GM12873 (cell line): ENCODE results near the gene MIS18A.

Experiments
- TF ChIP-seq, protein P1 (sequence below): IDR thresholded peaks from 2 replicates; pipeline ENCODE4 v1.5.1; 2012; ENCODE audit warnings: low read depth, mild to moderate bottlenecking, moderate library complexity, low read length, control low read depth; ENCODE audit not compliant: insufficient read depth; ENCODE audit errors: missing control alignments

MIS18A gene

DNA sequence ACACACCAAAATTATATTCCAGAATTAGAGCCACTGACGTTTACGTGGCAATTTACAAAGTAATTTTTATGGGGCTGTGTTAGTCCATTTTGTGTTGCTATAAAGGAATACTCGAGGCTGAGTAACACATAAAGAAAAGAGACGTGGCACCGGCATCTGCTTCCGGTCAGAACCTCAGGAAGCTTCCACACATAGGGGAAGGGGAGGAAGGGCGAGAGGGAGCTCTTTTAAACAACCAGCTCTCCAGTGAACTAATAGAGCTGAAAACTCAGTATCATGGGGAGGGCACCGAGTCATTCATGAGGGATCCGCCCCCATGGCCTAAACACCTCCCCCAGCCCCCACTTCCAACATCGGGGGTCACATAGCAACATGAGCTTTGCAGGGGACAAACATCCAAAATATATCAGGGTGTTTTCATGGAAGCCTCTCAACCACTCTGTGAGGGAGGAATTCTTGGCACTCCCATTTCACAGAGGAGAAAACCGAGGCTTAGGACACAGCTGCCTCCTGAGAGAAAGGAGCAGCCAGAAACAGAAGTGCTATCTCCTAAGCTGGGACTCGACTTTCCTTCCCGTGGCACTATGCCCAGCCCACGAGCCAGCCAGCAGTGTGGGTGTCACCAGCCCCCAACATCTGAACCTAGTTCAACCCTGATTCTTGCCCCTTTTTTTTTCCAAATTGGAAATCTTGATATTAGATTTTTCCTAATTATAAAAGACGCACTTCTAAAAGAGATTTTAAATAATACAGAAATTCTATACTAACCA lies 29.2 kb downstream of the MIS18A start:
- TF ChIP-seq, protein P1, sequence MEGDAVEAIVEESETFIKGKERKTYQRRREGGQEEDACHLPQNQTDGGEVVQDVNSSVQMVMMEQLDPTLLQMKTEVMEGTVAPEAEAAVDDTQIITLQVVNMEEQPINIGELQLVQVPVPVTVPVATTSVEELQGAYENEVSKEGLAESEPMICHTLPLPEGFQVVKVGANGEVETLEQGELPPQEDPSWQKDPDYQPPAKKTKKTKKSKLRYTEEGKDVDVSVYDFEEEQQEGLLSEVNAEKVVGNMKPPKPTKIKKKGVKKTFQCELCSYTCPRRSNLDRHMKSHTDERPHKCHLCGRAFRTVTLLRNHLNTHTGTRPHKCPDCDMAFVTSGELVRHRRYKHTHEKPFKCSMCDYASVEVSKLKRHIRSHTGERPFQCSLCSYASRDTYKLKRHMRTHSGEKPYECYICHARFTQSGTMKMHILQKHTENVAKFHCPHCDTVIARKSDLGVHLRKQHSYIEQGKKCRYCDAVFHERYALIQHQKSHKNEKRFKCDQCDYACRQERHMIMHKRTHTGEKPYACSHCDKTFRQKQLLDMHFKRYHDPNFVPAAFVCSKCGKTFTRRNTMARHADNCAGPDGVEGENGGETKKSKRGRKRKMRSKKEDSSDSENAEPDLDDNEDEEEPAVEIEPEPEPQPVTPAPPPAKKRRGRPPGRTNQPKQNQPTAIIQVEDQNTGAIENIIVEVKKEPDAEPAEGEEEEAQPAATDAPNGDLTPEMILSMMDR = no peak

DNA sequence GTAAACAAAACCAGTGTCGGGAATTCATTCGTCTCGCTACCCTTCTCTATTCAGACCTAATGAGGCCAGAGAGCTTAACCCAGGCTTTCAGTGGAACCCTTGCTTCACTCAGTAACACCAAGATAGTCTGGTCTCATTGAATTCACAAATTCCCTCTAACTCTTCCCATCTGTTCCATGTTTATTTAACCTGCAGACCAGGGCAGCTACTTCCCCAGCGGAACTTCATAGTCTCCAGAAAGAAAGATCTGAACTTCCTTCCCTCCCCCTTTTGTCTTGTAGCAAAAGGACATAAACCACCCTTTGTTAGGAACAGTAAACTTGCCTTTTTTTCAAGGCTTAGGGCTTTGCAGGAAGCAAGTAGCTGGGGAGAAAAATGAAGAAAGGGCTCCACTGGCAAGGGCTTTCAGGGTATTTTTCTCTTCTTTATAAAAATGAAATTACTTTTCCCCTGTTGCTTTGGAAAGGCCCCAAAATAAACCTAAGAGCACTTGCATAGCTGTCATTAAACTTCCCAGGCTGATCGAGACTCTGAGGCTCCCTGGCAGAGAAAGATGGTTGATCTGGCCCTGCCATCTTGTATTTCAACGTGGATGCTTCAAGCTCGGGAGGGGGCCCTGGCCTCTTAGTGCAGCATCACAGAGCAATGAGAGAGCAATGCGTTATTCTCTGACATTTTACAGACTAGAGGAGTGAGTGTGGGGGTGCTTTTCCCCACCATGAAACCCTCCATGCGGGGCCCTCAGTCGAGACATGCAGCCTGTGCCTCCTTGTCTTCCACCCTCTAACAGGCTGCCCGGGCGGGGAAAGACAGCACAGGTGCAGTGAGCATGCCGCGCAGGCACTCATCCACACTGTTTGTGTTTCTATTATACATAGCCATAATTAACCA lies 30.0 kb downstream of the MIS18A start:
- TF ChIP-seq, protein P1 = no peak

DNA sequence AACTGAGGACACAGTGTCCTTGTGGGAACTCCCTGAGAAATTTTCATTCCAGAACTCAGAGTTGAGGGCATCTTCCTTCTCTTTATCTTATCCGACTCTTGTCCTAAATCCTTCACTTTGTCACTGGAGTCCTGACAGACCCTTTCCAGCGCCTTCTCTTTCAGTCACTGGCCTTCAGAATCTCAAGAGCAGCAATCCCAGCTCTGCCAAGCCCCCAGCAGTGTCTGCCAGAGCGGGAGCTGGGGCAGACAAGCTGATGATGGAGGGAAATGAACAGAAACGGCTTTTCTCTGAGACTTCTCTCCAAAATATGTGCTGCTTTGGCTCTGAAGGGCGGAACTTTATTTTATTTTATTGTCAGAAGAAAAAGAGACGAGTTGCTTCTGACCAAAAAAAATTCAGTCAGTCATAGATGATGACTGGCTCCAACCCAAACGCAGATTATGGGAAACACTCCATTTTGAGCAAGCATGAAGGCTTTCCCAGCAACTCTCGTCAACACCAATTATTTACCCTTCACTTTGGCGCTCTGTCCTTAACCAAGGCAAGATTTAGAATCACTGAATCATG lies 32.2 kb downstream of the MIS18A start:
- TF ChIP-seq, protein P1 = no peak

DNA sequence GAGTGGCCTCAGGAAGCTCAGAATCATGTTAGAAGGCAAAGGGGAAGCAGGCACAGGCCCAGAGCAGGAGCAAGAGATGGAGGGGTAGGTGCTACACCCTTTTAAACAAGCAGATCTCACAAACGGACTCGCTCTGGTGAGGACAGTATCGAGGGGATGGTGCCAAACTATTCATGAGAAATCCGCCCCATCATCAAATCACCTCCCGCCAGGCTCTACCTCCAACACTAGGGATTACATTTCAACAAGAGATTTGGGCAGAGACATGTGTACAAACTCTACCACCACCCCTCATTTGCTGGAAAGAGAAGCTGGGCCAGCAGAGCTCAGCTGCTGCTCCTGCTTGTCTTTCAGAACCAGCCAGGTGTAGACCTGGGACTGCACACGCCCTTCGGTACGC lies 32.9 kb downstream of the MIS18A start:
- TF ChIP-seq, protein P1 = no peak

DNA sequence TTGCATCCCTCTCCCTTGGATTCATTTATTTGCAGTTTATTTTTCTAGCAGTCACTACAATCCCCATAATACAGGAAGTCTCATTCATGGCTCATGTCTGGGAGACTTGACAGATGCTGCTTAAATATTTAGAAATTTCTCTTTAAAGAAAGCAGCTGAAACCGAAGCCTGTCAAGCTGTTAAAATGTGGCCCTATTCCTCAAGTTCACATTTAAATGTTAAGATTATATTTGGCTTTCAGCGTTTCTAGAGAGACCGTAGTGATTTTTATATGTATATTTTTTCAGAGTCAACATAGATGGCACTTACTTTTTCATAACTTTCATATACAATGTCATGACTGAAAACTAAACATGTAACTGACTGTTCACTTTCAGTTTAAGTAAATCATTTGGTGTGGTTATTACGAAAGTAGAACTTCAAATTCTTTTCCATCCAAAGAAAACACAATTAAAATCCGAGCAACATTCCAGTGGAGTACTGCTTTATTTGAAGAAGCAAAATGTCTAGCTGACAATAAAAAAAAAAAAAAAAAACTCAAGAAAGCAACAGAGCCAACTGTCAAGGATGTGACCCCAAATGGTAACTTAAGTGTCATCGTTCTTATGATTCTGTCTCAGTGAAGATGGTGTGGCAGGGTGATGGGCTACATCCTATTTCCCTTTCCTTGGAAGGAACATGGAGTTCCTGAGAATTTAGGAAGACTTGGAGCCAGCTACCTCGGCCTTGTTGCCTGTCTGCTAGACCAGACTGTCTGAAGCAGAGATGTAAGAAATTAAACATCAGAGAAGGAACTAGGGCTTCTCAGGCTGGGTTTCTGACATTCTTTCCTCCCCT lies 37.8 kb downstream of the MIS18A start:
- TF ChIP-seq, protein P1 = no peak

DNA sequence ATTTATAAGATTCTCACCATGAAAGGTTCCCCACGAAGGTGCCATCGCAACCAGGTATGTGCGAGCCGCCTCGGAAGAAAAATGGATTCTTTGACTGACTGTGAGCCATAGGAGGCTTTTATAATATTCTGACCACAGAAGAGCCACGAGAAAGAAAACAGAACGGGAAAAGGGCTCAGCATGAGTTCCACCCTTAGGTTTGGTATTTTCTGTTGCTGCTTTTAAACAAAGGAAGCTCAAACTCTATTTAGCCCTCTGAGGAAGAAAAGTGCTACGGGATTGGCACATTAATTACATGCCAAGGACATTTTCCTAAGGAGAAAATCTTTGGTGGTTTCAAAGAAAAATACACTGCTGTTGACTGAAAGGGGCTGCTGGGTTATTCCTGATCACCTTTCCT lies 39.3 kb downstream of the MIS18A start:
- TF ChIP-seq, protein P1 = no peak

DNA sequence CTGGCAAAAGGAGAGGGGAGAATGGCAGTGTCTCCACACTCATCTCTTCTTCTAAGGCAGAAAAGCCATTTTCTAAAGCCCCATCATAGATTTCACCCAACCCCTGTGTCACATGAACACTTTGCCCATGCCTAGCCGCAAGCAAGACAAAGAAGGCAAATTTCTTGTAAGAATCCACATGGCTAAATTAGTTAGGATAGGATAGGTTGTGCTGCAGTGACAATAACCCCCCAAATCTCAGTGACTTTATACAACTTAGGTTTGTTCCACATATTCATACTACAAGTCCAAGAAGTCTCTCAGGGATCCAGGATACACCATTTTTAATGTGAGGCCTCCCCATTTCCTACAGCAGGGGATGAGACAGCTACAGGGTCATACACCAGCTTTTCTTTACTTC lies 40.8 kb downstream of the MIS18A start:
- TF ChIP-seq, protein P1 = no peak
